Suprapubic skin (tissue), 3 donors: ENCODE data around the gene CLDN20.

Source experiments
- CTCF ChIP-seq, 2 donors: fragments of 200-600 bp in 1 of 2; fragments of 450-650 bp in 1 of 2; sonication (generic) in 1 of 2; IDR thresholded peaks; one replicate each; pipeline ENCODE4 v1.5.1; 2016 to 2019; ENCODE audit warnings: antibody characterized with exemption in 2 of 2, mild to moderate bottlenecking in 1 of 2, moderate library complexity in 1 of 2
- POLR2A ChIP-seq, 2 donors: fragments of 450-650 bp; IDR thresholded peaks; one replicate each; pipeline ENCODE4 v1.6.1; 2017; ENCODE audit warnings: antibody characterized with exemption in 2 of 2, mild to moderate bottlenecking in 2 of 2, moderate library complexity in 2 of 2

GRCh38 chr6:155261111-155261900 lies 2.5 kb upstream of the CLDN20 start:
- no peak for TF ChIP-seq CTCF (IDR thresholded peaks at IDR 0.05)
- no peak for TF ChIP-seq POLR2A (IDR thresholded peaks at IDR 0.05)
